PC-9 (cell line): Measurements from ENCODE around the gene OSBPL3.

Experiments
- EZH2 ChIP-seq: fragments of 200-600 bp; sonication (generic); IDR thresholded peaks from 2 replicates; pipeline ENCODE4 v1.8.0; 2017; ENCODE audit warnings: antibody characterized with exemption, low read depth
- TF ChIP-seq, protein P1 (sequence below): fragments of 200-600 bp; sonication (generic); conservative IDR thresholded peaks from 2 replicates; pipeline ENCODE4 v1.6.1; 2017; ENCODE audit warnings: mixed run types, antibody characterized with exemption, mild to moderate bottlenecking, moderate library complexity

DNA sequence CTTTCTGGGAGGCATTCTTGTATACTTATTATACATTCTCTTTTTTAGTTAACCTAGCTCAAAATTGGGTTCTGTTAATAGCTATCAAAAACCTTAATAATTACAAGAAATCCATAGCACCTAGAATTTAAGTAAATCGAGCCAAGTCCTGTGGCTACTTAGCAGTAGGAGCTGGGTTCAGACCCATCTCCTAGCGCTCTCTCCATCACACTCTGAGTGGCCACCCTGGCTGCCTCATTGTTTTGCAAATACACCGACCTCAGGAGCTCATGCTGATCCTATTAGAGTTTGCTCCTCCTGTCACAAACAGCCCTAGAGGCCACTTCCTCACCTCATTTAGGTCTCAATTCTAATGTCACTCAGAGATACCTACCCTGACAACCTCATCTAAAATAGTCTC lies 46.2 kb upstream of the OSBPL3 start:
- TF ChIP-seq, protein P1, sequence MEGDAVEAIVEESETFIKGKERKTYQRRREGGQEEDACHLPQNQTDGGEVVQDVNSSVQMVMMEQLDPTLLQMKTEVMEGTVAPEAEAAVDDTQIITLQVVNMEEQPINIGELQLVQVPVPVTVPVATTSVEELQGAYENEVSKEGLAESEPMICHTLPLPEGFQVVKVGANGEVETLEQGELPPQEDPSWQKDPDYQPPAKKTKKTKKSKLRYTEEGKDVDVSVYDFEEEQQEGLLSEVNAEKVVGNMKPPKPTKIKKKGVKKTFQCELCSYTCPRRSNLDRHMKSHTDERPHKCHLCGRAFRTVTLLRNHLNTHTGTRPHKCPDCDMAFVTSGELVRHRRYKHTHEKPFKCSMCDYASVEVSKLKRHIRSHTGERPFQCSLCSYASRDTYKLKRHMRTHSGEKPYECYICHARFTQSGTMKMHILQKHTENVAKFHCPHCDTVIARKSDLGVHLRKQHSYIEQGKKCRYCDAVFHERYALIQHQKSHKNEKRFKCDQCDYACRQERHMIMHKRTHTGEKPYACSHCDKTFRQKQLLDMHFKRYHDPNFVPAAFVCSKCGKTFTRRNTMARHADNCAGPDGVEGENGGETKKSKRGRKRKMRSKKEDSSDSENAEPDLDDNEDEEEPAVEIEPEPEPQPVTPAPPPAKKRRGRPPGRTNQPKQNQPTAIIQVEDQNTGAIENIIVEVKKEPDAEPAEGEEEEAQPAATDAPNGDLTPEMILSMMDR: no peak
- no peak for TF ChIP-seq EZH2
